Esophagus squamous epithelium (tissue), 5 donors: Measurements from ENCODE around the gene NSD2. TPM values are rescaled to one million over a fixed set of nuclear protein-coding genes. Genes with fewer than 3 reads are reported as not detected.

Experiments used
- DNase-seq: peaks from one replicate; lab custom pipeline; 2025; lab: John Stamatoyannopoulos, UW
- H3K27ac ChIP-seq, 4 donors: fragments of 200-600 bp; sonication (generic); one replicate each; pipeline ENCODE4 v1.5.1; 2016 to 2019; ENCODE audit warnings: mild to moderate bottlenecking in 1 of 4
- H3K27me3 ChIP-seq, 4 donors: fragments of 200-600 bp; sonication (generic); 1 replicate in 3 of 4; 2 replicates in 1 of 4; pipeline versions ENCODE4 v1.5.1 to v1.6.0; 2017 to 2021; ENCODE audit warnings: antibody characterized with exemption in 1 of 4
- H3K36me3 ChIP-seq, 3 donors: fragments of 200-600 bp; sonication (generic); one replicate each; pipeline ENCODE4 v1.5.1; 2016 to 2019
- H3K4me1 ChIP-seq, 3 donors: fragments of 200-600 bp; sonication (generic); one replicate each; pipeline ENCODE4 v1.5.1; 2017 to 2019
- H3K4me3 ChIP-seq, 4 donors: fragments of 200-600 bp; sonication (generic); 1 replicate in 3 of 4; 2 replicates in 1 of 4; pipeline ENCODE4 v1.5.1; 2016 to 2019; ENCODE audit warnings: mild to moderate bottlenecking in 2 of 4, moderate library complexity in 1 of 4
- H3K9me3 ChIP-seq, 3 donors: fragments of 200-600 bp; sonication (generic); one replicate each; pipeline ENCODE4 v1.5.1; 2016 to 2019
- CTCF ChIP-seq, 6 experiments: fragments of 450-650 bp in 4 of 6; fragments of 200-600 bp in 2 of 6; sonication (generic) in 2 of 6; IDR thresholded peaks; one replicate each; pipeline ENCODE4 v1.5.1; 2016 to 2019; ENCODE audit warnings: antibody characterized with exemption in 6 of 6, mild to moderate bottlenecking in 4 of 6, moderate library complexity in 4 of 6
- POLR2A ChIP-seq, 4 donors: fragments of 450-650 bp; IDR thresholded peaks; one replicate each; pipeline ENCODE4 v1.6.1; 2017; ENCODE audit warnings: antibody characterized with exemption in 4 of 4, mild to moderate bottlenecking in 4 of 4, moderate library complexity in 3 of 4
- WGBS, 2 donors: methylation state at CpG; one replicate each; pipeline ENCODE4 v1.1.5; 2018; 5-methylcytosine and 5-hydroxymethylcytosine counted together
- intact Hi-C: fragments of 100-400 bp; cut with DNase I; formaldehyde crosslinking; loops from one replicate; pipeline ENCODE4 v1.15.0; 2022
- total RNA-seq, 4 donors: library from RNA; depleted of rRNA; stranded (reverse); fragments of >200 nt; gene quantifications; one replicate each; pipeline ENCODE4 v1.1.0, GENCODE V29; 2016
- donor health status: DM: yes; HTN: yes; CAD: no.

Gene NSD2
- total RNA-seq, 4 donors from 2014 or later = 31.9 to 36.4 (median 34.5) TPM

GRCh38 chr4:1950369-1950768, 79.2 kb downstream of the NSD2 start:
- Histone ChIP-seq H3K27ac (no peak overlapping the region), H3K27me3 (no peaks in the 10 kb centered on the region), H3K4me1 (no peaks in the 10 kb centered on the region), H3K36me3 (peaks cover 4 to 87% (median 10%) of the 10 kb centered on the region in 3 donors), H3K4me3 (no peak overlapping the region), H3K9me3 (no peaks in the 10 kb centered on the region)
- intact Hi-C loops = no loop called here
- DNase-seq = no peak
- 77 to 94% methylated on average over 10 of the region's 10 CpGs for WGBS, 2 donors
- no peak for TF ChIP-seq CTCF (IDR thresholded peaks at IDR 0.05)
- no peak for TF ChIP-seq POLR2A (IDR thresholded peaks at IDR 0.05)

GRCh38 chr4:1952058-1952700, 81.0 kb downstream of the NSD2 start:
- 96% methylated on average over 5 to 10 of the region's 20 CpGs for WGBS, 2 donors
- H3K36me3 ChIP-seq = peaks cover 8 to 90% (median 10%) of the 10 kb centered on the region in 3 donors

GRCh38 chr4:1952719-1953118, 81.5 kb downstream of the NSD2 start:
- H3K9me3 ChIP-seq = no peaks in the 10 kb centered on the region
- WGBS, 2 donors = 100% methylated on average over 2 to 4 of the region's 5 CpGs
- H3K4me3 ChIP-seq = no peak overlapping the region
- DNase-seq = no peak
- no peaks in the 10 kb centered on the region for H3K27me3 ChIP-seq
- TF ChIP-seq POLR2A (IDR thresholded peaks at IDR 0.05) (no peak), CTCF (IDR thresholded peaks at IDR 0.05) (no peak)
- H3K36me3 ChIP-seq = peaks cover 8 to 90% (median 10%) of the 10 kb centered on the region in 3 donors
- no peak overlapping the region for H3K27ac ChIP-seq
- intact Hi-C loops = no loop called here
- H3K4me1 ChIP-seq = no peaks in the 10 kb centered on the region

More at GRCh38 chr4:1952058-1952700, 81.0 kb downstream of the NSD2 start:
- H3K27ac ChIP-seq = no peak overlapping the region
- TF ChIP-seq CTCF (IDR thresholded peaks at IDR 0.05) = no peak
- no peaks in the 10 kb centered on the region for H3K4me1 ChIP-seq
- H3K9me3 ChIP-seq = no peaks in the 10 kb centered on the region
- no peak for DNase-seq
- intact Hi-C loops = no loop called here
- no peak overlapping the region for H3K4me3 ChIP-seq
- no peaks in the 10 kb centered on the region for H3K27me3 ChIP-seq

GRCh38 chr4:1953335-1953734, 82.1 kb downstream of the NSD2 start:
- WGBS, 2 donors = 92 to 97% methylated on average over 8 of the region's 9 CpGs
- Histone ChIP-seq H3K4me1 (no peaks in the 10 kb centered on the region), H3K4me3 (no peak overlapping the region), H3K27ac (no peak overlapping the region), H3K27me3 (no peaks in the 10 kb centered on the region), H3K9me3 (no peaks in the 10 kb centered on the region), H3K36me3 (peaks cover 8 to 90% (median 10%) of the 10 kb centered on the region in 3 donors)
- DNase-seq = no peak
- TF ChIP-seq CTCF (IDR thresholded peaks at IDR 0.05) = no peak
- no peak for TF ChIP-seq POLR2A (IDR thresholded peaks at IDR 0.05)
- intact Hi-C loops = no loop called here

GRCh38 chr4:1956631-1957030, 85.4 kb downstream of the NSD2 start:
- no peak for DNase-seq
- 92 to 93% methylated on average over 12 of the region's 12 CpGs for WGBS, 2 donors
- Histone ChIP-seq H3K36me3 (peaks cover 14 to 100% (median 18%) of the 10 kb centered on the region in 3 donors), H3K27ac (no peak overlapping the region), H3K27me3 (no peaks in the 10 kb centered on the region), H3K9me3 (no peaks in the 10 kb centered on the region), H3K4me1 (no peaks in the 10 kb centered on the region), H3K4me3 (no peak overlapping the region)
- intact Hi-C loops = no loop called here
- no peak for TF ChIP-seq CTCF (IDR thresholded peaks at IDR 0.05)
- TF ChIP-seq POLR2A (IDR thresholded peaks at IDR 0.05) = no peak
